T-helper 2 cell (primary cell): ENCODE results near the gene SESTD1.
"Not testable (repeated sequence)": the region's sequence is repeated elsewhere in the genome, so short reads cannot be mapped to it uniquely, and the experiment has no call there.

Experiments
- DNase-seq, 5 experiments: peaks; one replicate each; pipeline versions ENCODE4 v3.0.0 to v3.0.0-alpha.2; 2012 to 2022

Gene SESTD1

GRCh38 chr2:179098080-179098689, 166.4 kb downstream of the SESTD1 start:
- DNase-seq = no peak

- no peak for DNase-seq
Measured at GRCh38 chr2:179097131-179097530, 167.5 kb downstream of the SESTD1 start.

- peak in 1 of 5 experiments; percentile 64 for DNase-seq
Measured at GRCh38 chr2:179096090-179096489, 168.5 kb downstream of the SESTD1 start.

- DNase-seq = peak in 1 of 5 experiments; percentile 7
Measured at GRCh38 chr2:179092912-179093311, 171.7 kb downstream of the SESTD1 start.

GRCh38 chr2:179082697-179083096, 181.9 kb downstream of the SESTD1 start:
- no peak for DNase-seq

GRCh38 chr2:179081954-179082353, 182.7 kb downstream of the SESTD1 start:
- no peak for DNase-seq

- DNase-seq = no peak
Measured at GRCh38 chr2:179072527-179072926, 192.1 kb downstream of the SESTD1 start.

GRCh38 chr2:179071810-179072355, 192.7 kb downstream of the SESTD1 start:
- DNase-seq = no peak

GRCh38 chr2:179070895-179071294, 193.7 kb downstream of the SESTD1 start:
- no peak for DNase-seq

GRCh38 chr2:179069685-179070084, 194.9 kb downstream of the SESTD1 start:
- no peak for DNase-seq

GRCh38 chr2:179068991-179069643, 195.5 kb downstream of the SESTD1 start:
- DNase-seq = no peak

- no peak for DNase-seq
Measured at GRCh38 chr2:179059026-179059700, 205.5 kb downstream of the SESTD1 start.

- no peak for DNase-seq
Measured at GRCh38 chr2:179057737-179058136, 206.9 kb downstream of the SESTD1 start.

GRCh38 chr2:179053568-179053967, 211.1 kb downstream of the SESTD1 start:
- DNase-seq = not testable (repeated sequence)
